NCI-H2171 (cell line): ENCODE results near the gene EAF1.
"Not testable (repeated sequence)": the region's sequence is repeated elsewhere in the genome, so short reads cannot be mapped to it uniquely, and the experiment has no call there.

Experiments used
- DNase-seq: peaks from one replicate; lab custom pipeline; 2025; lab: John Stamatoyannopoulos, UW

Gene EAF1

GRCh38 chr3:15452156-15452555, 24.8 kb downstream of the EAF1 start:
- DNase-seq = no peak

GRCh38 chr3:15452961-15453360, 25.6 kb downstream of the EAF1 start:
- DNase-seq = no peak

GRCh38 chr3:15453501-15453900, 26.1 kb downstream of the EAF1 start:
- no peak for DNase-seq

GRCh38 chr3:15453991-15454625, 26.7 kb downstream of the EAF1 start:
- DNase-seq = no peak

- DNase-seq = no peak
Measured at GRCh38 chr3:15454965-15455364, 27.6 kb downstream of the EAF1 start.

GRCh38 chr3:15455756-15456155, 28.4 kb downstream of the EAF1 start:
- DNase-seq = no peak

GRCh38 chr3:15456321-15456720, 28.9 kb downstream of the EAF1 start:
- DNase-seq = no peak

- DNase-seq = not testable (repeated sequence)
Measured at GRCh38 chr3:15456915-15457314, 29.5 kb downstream of the EAF1 start.

- DNase-seq = no peak
Measured at GRCh38 chr3:15458212-15458780, 30.9 kb downstream of the EAF1 start.

GRCh38 chr3:15460891-15461531, 33.6 kb downstream of the EAF1 start:
- no peak for DNase-seq

GRCh38 chr3:15462451-15462850, 35.1 kb downstream of the EAF1 start:
- no peak for DNase-seq

GRCh38 chr3:15465876-15466585, 38.6 kb downstream of the EAF1 start:
- no peak for DNase-seq

GRCh38 chr3:15467227-15468181, 40.1 kb downstream of the EAF1 start:
- no peak for DNase-seq

GRCh38 chr3:15470261-15470660, 42.9 kb downstream of the EAF1 start:
- no peak for DNase-seq

- DNase-seq = no peak
Measured at GRCh38 chr3:15470849-15471248, 43.5 kb downstream of the EAF1 start.

GRCh38 chr3:15471861-15472260, 44.5 kb downstream of the EAF1 start:
- DNase-seq = no peak

- DNase-seq = no peak
Measured at GRCh38 chr3:15475161-15475560, 47.8 kb downstream of the EAF1 start.

- DNase-seq = no peak
Measured at GRCh38 chr3:15476378-15476777, 49.0 kb downstream of the EAF1 start.

- DNase-seq = no peak
Measured at GRCh38 chr3:15477951-15478639, 50.7 kb downstream of the EAF1 start.

- DNase-seq = no peak
Measured at GRCh38 chr3:15478640-15478979, 51.2 kb downstream of the EAF1 start.
